HL-60/S4 treated with retinoic acid at 250 ng/mL for 4 days and 3 days (cell line): ENCODE measurements around the gene ABCG2.

ENCODE experiments used
- in situ Hi-C: fragments of 300-500 bp; cut with MboI; formaldehyde crosslinking; loops from 2 replicates; pipeline ENCODE4 v1.7.0; 2022; ENCODE audit warnings: low sequenced_read_pairs

Gene ABCG2

DNA sequence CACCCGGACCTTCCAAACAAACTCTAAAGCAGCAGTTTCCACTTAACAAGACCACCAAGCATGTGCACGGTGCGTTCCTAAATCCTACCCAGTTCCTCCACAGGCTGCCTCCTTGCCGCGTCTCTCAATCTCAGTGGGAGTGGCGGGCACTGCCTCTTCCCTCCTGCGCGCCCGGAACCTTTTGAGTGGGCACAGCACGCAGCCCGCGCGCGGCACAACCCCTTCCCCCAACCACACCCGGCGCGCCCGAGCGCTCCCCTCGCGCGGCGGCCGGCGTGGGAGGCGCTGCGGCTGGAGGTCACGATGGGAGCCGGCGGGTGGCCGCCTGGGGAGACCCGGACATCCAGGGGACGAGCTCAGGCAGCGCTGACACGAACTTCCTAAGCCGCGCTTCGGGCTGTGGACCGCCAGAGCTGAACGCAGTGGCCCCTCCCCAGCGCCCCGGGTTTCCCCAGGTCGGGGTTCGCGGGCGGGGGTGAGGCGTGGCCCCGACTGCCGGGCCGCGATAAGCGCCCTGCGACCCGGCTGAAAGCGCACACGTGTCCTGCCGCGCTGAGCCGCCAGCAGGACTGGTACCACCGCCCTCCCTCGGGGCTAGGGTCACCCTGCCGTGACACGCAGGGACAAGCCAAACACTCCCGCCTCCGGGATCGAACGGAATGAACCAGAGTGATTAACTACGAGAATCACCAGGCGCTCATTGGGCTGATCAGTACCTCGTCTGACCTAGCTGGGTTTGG lies at the start of gene ABCG2:
TSS of gene ABCG2 (minus strand) at position 151 of the 740 bp plus-strand sequence. CDS start 18,644 bp downstream, outside the sequence.
- in situ Hi-C loops = no loop called here

DNA sequence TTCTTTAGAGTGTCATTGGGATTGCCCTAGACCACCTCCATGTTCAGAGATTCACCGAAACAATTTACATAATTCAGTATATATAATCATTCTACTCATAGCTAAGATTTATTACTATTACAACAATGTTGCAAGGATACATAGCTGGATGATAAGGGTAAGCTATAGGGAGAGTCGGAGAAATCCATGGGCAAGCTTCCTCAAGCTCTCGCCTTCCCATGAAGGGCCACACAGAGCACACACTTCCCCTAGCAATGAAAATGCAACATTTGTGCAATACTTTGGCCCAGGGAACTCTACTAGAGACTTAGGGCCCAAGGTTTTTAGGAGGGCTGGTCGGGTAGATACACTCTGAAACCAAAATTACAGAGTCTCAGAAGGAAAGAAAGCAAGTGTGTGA lies 49.7 kb upstream of the ABCG2 start:
- in situ Hi-C loops = loop anchor here (25.0 kb wide), 2 partner anchors 346 to 521 kb away; no protein-coding TSS in a partner anchor

DNA sequence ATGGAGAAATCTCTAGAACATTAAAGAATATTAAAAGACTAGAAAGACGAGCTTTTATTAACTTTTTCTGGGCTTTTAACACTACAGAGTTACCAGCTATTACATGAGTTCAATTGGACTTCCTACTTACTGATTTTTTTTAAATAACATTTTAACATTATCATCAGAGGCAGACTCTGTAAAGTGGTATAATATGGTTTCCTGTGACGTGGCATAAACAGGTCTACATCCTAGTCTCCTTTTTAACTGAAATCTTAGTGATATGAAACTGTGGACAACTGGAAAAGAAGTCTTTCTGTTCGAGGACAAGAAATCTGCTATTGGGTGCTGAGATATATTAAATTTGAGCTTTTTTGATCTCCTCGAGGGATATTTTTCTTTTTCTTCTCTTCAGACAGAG lies 48.7 kb upstream of the ABCG2 start:
- in situ Hi-C loops = loop anchor here (25.0 kb wide), 2 partner anchors 345 to 520 kb away; no protein-coding TSS in a partner anchor

DNA sequence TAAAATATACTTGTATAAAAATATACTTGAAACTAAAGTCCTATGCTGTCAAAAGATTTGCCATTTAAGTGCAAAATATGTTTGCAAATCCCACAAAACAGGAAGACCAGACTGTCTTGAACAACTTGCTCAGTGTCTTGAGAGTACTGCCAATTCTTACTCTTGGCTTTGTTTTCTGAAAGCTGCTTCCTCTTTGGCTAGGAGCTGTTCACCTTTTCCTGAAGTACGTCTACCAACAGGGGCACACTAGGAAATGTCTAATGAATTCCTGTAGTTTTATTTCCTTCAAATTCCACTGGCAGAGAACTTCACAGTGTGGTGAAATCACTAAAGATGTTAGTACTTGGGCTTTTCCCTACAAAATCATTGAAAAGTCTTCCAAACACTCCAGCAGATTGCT lies 46.4 kb upstream of the ABCG2 start:
- in situ Hi-C loops = loop anchor here (25.0 kb wide), 2 partner anchors 343 to 518 kb away; no protein-coding TSS in a partner anchor

DNA sequence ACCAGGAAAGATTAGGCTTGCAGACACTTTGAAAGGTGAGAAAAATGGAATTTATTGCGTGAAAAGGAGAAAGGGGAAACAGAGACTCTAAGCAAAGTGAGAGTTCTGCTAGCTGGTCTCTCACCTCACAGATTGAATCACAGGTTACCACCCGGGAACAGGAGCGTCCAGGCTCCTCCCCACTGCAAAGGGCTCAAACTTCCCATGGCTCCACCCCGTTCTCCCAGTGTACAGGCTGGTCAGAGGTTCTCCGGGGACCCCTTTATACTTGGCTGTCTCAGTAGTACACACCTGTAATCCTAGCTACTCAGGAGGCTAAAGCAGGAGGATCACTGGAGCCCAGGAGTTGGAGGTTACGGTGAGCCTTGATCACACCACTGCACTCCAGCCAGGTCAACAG lies 44.0 kb upstream of the ABCG2 start:
- in situ Hi-C loops = loop anchor here (25.0 kb wide), 2 partner anchors 340 to 515 kb away; no protein-coding TSS in a partner anchor

DNA sequence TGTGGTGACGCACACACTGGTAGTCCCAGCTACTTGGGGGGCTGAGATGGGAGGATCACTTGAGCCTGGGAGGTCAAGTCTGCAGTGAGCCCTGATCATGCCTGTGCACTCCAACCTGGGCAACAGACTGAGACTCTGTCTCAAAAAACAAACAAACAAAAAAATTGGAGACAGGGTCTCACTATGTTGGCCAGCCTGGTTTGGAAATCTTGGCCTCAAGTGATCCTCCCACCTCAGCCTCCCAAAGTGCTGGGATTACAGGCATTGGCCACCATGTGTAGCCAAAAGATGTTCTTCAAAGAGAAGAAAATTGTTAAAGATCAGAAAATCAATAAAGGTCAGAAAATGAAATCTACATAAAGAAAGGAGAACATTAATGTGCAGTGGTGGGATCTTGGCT lies 41.7 kb upstream of the ABCG2 start:
- in situ Hi-C loops = loop anchor here (25.0 kb wide), 2 partner anchors 338 to 513 kb away; no protein-coding TSS in a partner anchor

DNA sequence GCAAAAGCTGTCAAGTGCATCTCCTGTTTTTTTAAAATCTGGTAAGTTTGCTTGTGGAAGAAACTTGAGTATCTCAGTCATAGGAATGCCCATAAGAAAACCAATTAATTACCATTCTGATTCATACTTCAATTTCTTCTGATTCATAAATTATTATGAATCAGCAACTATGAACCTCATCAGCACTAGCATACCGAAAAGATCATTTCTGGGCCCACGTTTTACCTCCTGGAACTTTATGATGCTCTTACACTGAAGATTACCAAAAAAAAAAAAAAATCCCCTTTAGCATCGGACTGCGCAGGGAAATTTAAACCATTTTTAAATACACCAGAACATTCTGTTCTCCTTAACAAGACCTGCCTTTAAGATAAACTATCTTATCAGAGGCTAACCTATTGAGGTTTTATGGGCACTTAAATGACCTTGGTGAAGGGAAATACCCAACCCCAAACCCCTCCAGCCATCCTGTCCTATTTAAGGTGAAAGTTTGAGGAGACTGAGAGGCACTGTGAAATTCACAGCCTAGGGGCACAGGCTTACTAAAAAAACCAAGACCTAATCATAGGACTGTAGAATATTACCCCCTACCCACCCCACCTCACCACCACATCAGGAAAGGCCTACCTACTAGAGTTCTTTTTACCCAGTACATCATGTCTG lies 38.2 kb upstream of the ABCG2 start:
- in situ Hi-C loops = no loop called here

DNA sequence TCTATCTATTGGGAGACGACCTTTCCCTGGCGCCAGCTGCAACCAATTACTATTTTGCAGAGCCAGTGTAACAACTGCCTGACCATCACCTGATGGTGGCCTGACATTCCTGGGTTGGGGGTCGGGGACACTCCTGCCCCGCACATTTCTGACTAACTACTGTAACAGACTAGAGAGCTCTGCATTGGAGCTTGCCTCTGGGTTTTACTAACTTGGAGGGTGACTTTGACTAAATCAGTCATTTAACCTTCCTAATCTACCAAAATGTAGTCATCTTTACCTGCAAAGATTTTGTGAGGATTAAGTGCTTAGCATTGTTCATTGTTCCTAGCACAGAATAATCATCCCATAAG lies 37.5 kb upstream of the ABCG2 start:
- in situ Hi-C loops = no loop called here

DNA sequence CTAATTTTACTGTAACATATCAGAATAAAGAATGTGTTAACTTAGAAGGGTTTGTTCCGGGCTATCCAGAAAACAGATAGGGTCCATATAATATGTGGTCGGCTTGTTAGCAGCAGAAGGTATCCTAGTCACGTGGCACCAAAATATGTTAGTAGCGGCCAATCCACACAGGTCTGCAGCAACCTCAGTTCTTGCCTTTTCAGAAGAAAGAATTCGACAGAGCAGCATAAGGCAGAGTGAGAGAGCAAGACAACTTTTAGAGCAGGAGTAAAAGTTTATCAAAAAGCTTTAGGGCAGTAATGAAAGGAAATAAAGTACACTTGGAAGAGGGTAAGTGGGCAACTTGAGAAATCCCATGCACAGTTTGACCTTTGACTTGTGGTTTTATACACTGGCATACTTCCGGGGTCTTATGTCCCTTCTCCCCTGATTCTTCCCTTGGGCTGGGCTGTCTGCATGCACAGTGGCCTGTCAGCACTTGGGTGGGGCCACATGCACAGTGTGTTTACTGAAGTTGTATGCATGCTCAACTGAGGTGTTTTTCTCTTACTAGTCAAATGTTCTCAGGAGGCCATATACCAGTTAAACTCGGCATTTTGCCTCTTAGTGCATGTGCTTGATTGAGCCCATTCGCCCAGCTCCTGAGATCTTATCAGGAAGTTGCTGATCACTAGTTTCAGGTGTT lies 37.0 kb upstream of the ABCG2 start:
- in situ Hi-C loops = no loop called here

DNA sequence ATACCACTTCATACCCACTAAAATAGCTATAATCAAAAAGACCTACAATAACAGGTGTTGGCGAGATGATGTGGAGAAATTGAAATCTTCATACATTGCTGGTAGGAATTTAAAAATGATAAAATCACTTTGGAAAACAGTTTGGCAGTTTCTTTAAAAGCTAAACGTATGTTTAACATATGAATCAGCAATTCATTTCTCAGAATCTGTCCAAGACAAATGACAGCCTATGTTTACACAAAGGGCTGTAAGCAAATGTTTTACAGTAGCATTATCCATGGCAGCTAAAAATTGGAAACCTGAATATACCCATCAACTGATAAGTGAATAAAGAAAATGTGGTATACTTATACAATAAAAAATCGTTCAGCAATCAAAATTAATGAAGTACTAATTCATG lies 33.0 kb upstream of the ABCG2 start:
- in situ Hi-C loops = no loop called here

DNA sequence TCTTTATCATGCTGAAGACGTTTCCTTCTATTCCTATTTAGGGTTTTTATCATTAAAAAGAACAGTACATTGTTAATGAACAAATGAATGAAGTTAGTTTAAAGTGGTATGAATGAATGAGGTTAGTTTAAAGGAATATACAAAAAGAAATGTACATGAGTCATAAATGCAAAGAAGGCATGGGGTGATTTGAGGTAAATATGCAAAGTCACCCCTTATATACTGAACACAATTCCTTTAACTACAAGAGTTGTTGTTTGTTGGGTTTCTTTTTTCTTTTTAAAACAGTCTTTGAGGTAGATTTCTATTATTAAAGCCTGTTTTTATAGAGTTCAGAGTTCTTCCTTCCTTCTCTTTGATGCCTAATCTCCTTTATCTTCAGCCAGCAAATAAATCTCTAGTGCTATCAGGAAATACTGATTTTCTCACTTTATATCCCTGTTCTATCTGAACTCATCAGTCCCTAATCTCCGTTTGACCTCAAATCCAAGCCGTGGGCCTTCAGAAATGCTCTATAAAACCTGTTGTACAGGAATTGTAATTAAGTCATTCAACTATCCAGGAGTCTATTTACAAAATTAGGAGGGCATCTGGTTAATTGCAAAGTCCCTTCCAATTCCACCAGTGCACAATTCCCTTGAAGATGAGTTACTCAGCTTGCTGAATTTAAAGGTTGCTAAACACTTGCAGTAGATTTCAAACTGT lies 31.6 kb upstream of the ABCG2 start:
- in situ Hi-C loops = no loop called here

DNA sequence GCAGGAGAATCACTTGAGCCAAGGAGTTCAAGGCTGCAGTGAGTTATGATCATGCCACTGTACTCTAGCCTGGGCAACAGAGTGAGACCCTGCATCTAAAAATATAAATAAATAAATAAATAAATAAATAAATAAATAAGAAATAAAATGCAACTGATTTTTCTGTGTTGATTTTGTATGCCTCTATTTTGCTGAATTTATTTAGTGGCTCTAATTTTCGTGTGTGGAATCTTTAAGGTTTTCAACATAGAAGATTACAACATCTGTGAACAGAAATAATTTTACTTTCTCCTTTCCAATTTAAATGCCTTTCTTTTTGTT lies 30.9 kb upstream of the ABCG2 start:
- in situ Hi-C loops = no loop called here

DNA sequence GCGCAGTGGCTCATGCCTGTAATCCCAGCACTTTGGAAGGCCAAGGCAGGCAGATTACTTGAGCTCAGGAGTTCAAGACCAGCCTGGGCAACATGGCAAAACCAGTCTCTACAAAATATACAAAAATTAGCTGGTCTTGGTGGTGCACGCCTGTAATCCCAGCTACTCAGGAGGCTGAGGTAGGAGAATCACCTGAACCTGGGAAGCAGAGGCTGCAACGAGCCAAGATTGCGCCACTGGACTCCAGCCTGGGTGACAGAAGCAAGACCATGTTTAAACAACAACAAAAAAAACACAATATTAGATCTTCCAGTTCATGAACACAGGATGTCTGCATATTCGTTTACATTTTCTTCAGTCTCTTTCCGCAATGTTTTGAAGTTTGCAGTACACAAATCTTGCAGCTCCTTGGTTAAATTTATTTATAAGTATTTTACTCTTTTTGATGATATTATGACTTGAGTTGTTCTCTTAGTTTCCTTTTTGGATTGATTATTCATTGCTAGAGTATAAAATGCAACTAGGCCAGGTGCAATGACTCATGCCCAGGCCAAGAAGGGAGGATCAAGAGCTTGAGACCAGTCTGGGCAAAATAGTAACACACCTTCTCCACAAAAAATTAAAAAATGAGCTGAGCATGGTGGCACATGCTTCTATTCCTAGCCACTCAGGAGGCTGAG lies 30.4 kb upstream of the ABCG2 start:
- in situ Hi-C loops = no loop called here

DNA sequence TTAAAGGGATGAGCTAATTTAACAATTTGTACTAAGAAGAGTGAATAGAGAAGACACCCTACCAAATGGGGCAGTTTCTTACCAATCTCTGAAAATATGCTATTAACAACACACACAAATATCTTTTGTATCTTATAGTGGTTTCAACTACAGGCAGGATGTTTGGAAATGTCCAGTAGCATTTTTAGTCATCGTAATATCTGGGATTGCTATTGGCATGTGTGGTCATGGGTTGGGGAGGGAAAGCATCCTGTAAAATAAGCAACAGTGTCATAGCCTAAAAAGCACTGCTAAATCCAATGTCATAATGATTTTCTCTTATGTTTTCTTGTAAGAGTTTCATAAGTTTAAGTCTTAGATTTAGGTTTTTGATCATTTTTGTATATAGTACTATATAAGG lies 29.3 kb upstream of the ABCG2 start:
- in situ Hi-C loops = no loop called here

DNA sequence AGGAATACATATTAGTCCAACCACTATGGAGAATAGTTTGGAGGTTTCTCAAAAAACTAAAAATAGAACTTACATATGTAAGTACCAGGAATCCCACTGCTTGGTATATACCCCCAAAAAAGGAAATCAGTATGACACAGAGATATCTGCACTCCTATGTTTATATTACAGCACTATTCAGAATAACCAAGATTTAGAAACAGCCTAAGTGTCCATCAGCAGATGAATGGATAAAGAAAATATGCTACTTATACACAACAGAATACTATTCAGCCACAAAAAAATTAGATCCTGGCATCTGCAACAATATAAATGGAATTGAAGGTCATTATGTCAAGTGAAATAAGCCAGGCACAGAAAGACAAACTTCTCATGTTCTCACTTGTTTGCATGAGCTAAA lies 27.5 kb upstream of the ABCG2 start:
- in situ Hi-C loops = no loop called here

DNA sequence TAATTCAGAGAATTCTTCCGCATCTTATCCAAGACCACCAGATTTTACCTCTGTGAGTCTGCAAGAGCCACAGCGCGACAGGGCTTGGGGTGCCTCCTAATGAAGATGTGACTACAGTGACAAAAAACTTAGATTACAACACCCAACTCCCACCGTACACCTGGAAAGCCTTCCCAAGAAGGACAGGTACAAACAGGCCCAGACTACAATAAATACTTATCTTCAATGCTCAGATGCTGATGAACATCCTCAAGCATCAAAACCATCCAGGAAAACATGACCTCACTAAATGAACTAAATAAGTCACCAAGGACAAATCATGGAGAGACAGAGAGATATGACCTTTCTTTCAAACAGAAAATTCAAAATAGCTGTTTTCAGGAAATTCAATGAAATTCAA lies 20.8 kb upstream of the ABCG2 start:
- in situ Hi-C loops = no loop called here

DNA sequence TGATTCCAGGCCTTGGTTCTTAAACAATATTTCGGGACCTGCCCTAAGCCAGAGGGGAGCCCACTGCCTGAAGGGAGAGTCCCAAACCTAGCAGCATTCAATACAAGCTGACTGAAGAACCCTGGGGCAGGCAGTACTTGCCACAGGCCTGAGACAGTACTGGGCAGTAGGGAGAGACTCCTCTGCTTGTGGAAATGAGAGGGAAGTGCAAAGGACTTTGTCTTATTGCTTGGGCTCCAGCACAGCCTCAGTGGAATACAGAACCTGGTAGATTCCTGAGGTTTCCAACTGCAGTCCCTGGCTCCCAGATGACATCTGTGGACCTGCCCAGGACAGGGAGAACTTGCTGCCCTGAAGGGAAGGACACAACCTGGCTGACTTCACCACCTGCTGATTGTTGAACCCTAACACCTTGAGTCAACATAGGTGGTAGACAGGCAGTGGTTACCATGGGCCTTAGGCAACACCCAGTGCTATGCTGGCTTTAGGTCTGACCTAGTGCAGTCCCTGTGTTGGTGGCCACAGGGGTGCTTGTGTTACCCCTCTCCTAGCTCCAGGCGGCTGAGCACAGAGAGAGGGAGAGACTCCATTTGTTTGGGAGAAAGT lies 20.3 kb upstream of the ABCG2 start:
- in situ Hi-C loops = no loop called here

DNA sequence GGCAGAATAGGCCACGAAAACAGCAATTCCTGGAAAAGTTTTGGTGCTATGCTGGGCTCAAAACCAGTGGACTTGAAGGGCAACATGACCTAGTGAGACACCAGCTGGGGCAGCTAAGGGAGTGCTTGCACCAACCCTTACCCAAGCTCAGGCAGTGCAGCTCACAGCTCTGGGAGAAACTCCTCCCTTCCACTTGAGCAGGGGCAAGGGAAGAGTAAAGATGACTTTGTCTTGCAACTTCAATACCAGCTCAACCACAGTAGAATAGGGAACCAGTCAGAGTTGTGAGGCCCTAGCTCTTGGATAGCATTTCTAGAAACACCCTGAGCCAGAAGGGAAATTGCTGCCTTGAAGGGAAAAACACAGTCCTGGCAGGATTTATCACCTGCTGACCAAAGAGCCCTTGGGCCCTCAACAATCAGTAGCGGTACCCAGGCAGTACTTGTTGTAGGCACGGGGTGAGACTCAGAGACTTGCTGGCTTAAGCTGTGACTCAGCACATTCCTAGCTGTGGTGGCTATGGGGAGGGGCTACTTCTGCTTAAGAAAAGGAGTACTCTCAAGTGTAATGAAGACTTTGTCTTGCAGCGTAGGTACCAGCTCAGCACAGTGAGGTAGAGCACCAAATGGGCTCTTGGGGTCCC lies 19.7 kb upstream of the ABCG2 start:
- in situ Hi-C loops = no loop called here

DNA sequence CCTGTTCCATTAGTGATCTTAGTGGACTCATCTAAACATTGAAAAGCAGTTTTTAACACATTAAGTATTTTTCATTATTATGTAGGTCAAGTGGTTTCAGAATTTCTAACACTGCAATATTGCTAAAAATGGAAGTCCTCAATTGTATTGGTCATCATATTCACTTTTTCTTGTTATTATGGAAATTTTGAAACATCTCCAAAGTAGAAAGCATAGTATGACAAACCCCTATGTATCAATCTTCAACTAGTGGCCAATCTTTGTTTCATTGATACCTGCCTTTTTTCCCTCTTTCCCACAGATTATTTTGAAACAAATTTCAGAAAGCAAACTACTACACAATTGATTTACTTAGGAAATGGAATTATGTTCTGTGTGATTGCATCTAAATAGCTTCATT lies 14.5 kb upstream of the ABCG2 start:
- in situ Hi-C loops = no loop called here

DNA sequence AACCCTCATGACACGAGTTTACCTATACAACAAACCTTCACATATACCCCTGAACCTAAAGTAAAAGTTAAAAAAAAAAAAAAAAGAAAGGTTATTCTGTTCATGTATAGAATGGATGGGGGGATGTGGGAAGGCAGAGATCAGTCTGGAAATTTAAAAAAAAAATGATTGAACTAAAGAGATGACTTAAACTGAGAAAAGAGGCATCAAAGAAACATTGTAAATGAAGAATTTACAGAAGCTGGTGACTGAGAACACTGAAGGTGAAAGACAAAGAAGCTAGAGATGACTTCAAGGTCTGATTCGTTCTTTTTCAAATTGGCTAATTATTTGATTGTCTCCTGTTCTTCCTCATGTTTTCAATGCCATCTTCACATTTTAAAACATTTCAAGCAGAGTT lies 12.8 kb upstream of the ABCG2 start:
- in situ Hi-C loops = no loop called here
